Testis (tissue), 2 donors: ENCODE data around the gene LGALS7B.

ENCODE experiments used
- POLR2A ChIP-seq: fragments of 450-650 bp; IDR thresholded peaks from one replicate; pipeline ENCODE4 v1.6.1; 2017; ENCODE audit warnings: antibody characterized with exemption, mild to moderate bottlenecking, moderate library complexity
- TF ChIP-seq, protein P1 (sequence below), 3 experiments: fragments of 450-650 bp in 2 of 3; fragments of 200-600 bp in 1 of 3; sonication (generic) in 1 of 3; IDR thresholded peaks; one replicate each; pipeline ENCODE4 v1.5.1; 2016 to 2019; ENCODE audit warnings: antibody characterized with exemption in 3 of 3, mild to moderate bottlenecking in 2 of 3, moderate library complexity in 1 of 3

GRCh38 chr19:38796154-38796553 is 7.2 kb downstream of the LGALS7B start:
- TF ChIP-seq, protein P1, sequence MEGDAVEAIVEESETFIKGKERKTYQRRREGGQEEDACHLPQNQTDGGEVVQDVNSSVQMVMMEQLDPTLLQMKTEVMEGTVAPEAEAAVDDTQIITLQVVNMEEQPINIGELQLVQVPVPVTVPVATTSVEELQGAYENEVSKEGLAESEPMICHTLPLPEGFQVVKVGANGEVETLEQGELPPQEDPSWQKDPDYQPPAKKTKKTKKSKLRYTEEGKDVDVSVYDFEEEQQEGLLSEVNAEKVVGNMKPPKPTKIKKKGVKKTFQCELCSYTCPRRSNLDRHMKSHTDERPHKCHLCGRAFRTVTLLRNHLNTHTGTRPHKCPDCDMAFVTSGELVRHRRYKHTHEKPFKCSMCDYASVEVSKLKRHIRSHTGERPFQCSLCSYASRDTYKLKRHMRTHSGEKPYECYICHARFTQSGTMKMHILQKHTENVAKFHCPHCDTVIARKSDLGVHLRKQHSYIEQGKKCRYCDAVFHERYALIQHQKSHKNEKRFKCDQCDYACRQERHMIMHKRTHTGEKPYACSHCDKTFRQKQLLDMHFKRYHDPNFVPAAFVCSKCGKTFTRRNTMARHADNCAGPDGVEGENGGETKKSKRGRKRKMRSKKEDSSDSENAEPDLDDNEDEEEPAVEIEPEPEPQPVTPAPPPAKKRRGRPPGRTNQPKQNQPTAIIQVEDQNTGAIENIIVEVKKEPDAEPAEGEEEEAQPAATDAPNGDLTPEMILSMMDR (IDR thresholded peaks at IDR 0.05) = no peak
- TF ChIP-seq POLR2A = no peak
